ENCODE results near the gene DNAH2. TPM values are rescaled to one million over a fixed set of nuclear protein-coding genes. Genes with fewer than 3 reads are reported as not detected.

DNAH2 gene
- total and polyA plus RNA-seq, 12 donors: under 0.01 to 0.30 (median 0.03) TPM; not detected in 3

DNA sequence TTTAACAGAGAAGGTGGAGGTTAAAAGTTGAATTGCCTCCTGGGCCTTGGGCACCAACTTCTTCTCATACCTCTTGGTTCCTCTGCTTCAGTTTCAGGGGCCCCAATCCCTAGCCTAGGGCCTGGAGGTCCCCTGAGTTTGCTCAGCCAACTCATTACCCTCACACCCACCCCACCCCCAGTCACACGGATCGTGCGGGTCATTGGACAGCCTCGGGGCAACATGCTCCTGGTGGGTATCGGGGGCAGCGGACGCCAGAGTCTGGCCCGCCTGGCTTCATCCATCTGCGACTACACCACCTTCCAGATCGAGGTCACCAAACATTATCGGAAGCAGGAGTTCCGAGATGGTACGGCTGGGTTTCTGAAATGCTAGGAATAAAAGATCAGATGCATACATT, 80.4 kb downstream of the DNAH2 start:
- TF ChIP-seq, protein P1, sequence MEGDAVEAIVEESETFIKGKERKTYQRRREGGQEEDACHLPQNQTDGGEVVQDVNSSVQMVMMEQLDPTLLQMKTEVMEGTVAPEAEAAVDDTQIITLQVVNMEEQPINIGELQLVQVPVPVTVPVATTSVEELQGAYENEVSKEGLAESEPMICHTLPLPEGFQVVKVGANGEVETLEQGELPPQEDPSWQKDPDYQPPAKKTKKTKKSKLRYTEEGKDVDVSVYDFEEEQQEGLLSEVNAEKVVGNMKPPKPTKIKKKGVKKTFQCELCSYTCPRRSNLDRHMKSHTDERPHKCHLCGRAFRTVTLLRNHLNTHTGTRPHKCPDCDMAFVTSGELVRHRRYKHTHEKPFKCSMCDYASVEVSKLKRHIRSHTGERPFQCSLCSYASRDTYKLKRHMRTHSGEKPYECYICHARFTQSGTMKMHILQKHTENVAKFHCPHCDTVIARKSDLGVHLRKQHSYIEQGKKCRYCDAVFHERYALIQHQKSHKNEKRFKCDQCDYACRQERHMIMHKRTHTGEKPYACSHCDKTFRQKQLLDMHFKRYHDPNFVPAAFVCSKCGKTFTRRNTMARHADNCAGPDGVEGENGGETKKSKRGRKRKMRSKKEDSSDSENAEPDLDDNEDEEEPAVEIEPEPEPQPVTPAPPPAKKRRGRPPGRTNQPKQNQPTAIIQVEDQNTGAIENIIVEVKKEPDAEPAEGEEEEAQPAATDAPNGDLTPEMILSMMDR (IDR thresholded peaks at IDR 0.05): no peak
- intact Hi-C loops (cut with DNase I): no loop called here
- Histone ChIP-seq H3K27ac (no peak overlapping the region), H3K9me3 (no peaks in the 10 kb centered on the region), H3K27me3 (peaks cover 0 to 13% (median 0%) of the 10 kb centered on the region in 7 donors), H3K4me3 (no peak overlapping the region), H3K36me3 (no peaks in the 10 kb centered on the region), H3K4me1 (no peaks in the 10 kb centered on the region)
- 91 to 93% methylated on average over 13 of the region's 13 CpGs for WGBS, 2 donors
- DNase-seq (no peak), ATAC-seq (no peak)

- Histone ChIP-seq H3K4me3 (no peak overlapping the region), H3K27ac (no peak overlapping the region), H3K36me3 (no peaks in the 10 kb centered on the region), H3K4me1 (peaks cover 0 to 2% (median 0%) of the 10 kb centered on the region in 9 donors), H3K27me3 (peaks cover 0 to 13% (median 0%) of the 10 kb centered on the region in 7 donors), H3K9me3 (no peaks in the 10 kb centered on the region)
- WGBS, 2 donors: 79 to 85% methylated on average over 13 of the region's 13 CpGs
- no peak for DNase-seq
- ATAC-seq: no peak
- TF ChIP-seq, protein P1 (IDR thresholded peaks at IDR 0.05): no peak
- intact Hi-C loops (cut with DNase I): no loop called here
Measured at GRCh38 chr17:7798839-7799238, 81.3 kb downstream of the DNAH2 start.

- DNase-seq (no peak), ATAC-seq (peak in 1 of 8 donors; percentile 37)
- 34 to 39% methylated on average over 13 of the region's 13 CpGs for WGBS, 2 donors
- TF ChIP-seq, protein P1 (IDR thresholded peaks at IDR 0.05): no peak
- intact Hi-C loops (cut with DNase I): no loop called here
- H3K4me1 ChIP-seq: peaks cover 0 to 8% (median 0%) of the 10 kb centered on the region in 9 donors
- no peaks in the 10 kb centered on the region for H3K36me3 ChIP-seq
- no peaks in the 10 kb centered on the region for H3K9me3 ChIP-seq
- no peak overlapping the region for H3K4me3 ChIP-seq
- no peak overlapping the region for H3K27ac ChIP-seq
- H3K27me3 ChIP-seq: peaks cover 0 to 25% (median 5%) of the 10 kb centered on the region in 7 donors
Measured at GRCh38 chr17:7803981-7804380, 86.4 kb downstream of the DNAH2 start.

- Histone ChIP-seq H3K4me1 (peaks cover 0 to 8% (median 0%) of the 10 kb centered on the region in 9 donors), H3K27ac (no peak overlapping the region), H3K27me3 (peaks cover 0 to 27% (median 9%) of the 10 kb centered on the region in 7 donors), H3K9me3 (no peaks in the 10 kb centered on the region), H3K4me3 (no peak overlapping the region), H3K36me3 (no peaks in the 10 kb centered on the region)
- TF ChIP-seq, protein P1 (IDR thresholded peaks at IDR 0.05): no peak
- intact Hi-C loops (cut with DNase I): no loop called here
- no peak for DNase-seq
- WGBS, 2 donors: 83 to 87% methylated on average over 6 of the region's 6 CpGs
- no peak for ATAC-seq
Measured at GRCh38 chr17:7806587-7806986, 89.0 kb downstream of the DNAH2 start.

Data from heart right ventricle (tissue), 16 donors.